Measurements from ENCODE around the gene GATB.

- no peak for TF ChIP-seq CTCF (IDR thresholded peaks at IDR 0.05)
- no peak for TF ChIP-seq POLR2A (IDR thresholded peaks at IDR 0.05)
Measured at GRCh38 chr4:151745481-151746231, 15.2 kb downstream of the GATB start.

Data from heart left ventricle (tissue), 13 donors.